Measurements from ENCODE around the gene EPSTI1. TPM values are rescaled to one million over a fixed set of nuclear protein-coding genes. Genes with fewer than 3 reads are reported as not detected.

EPSTI1 gene
- total RNA-seq, result 1.9 and 5.8 TPM in 2 replicates

GRCh38 chr13:42991898-42992763 lies at the start of gene EPSTI1:
Gene EPSTI1, minus strand, starts transcription at chr13:42992241. Its CDS starts 76 bp downstream, at chr13:42992165.

GRCh38 chr13:43023289-43023963 lies 31.4 kb upstream of the EPSTI1 start, which contains the start of gene DNAJC15:
Gene DNAJC15, plus strand, starts transcription at chr13:43023586. Its CDS starts 41 bp downstream, at chr13:43023627.

Other genes starting within 250 kb of the EPSTI1 start
- not detected in 2 replicates for gene FAM216B, start 210.7 kb downstream of the EPSTI1 start, total RNA-seq
- gene DNAJC15, start 31.3 kb upstream of the EPSTI1 start, total RNA-seq, result 5.5 and 16.1 TPM in 2 replicates